Measurements from ENCODE around the gene ADPRHL1. TPM values are rescaled to one million over a fixed set of nuclear protein-coding genes. Genes with fewer than 3 reads are reported as not detected.

The ADPRHL1 gene
- total and polyA plus RNA-seq, 5 donors from 2014 or later = 0.24 to 0.64 (median 0.56) TPM; not detected in 1

DNA sequence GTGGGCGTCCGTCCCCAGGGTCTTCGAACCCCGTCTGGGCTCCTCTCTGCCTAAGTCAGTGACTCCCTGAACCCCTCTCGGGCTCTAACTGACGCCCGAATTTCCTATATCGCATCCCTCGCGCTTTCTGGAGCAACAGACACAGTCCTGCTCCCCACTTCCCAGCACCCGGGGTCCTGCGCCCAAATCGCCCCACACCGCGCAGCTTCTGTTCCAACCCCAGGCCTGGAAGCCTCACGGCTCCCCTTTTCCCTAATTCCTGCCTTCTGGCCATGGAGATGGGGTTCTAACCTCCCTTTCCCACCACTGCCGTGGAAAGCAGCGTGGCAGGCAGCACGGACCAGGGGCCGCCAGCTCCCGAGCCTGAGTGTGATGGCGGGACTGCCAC, 87.7 kb downstream of the ADPRHL1 start:
- no peaks in the 10 kb centered on the region for H3K36me3 ChIP-seq (ENCODE audit: control insufficient read depth, insufficient read depth, low read length)
- no peaks in the 10 kb centered on the region for H3K36me3 Mint-ChIP-seq
- peaks cover 9% of the 10 kb centered on the region for H3K4me1 ChIP-seq (ENCODE audit: control insufficient read depth, insufficient read depth, low read length, poor library complexity, severe bottlenecking)
- peaks cover 6% of the 10 kb centered on the region for H3K27me3 ChIP-seq (ENCODE audit: control insufficient read depth, insufficient read depth, low read length)
- no peaks in the 10 kb centered on the region for H3K9me3 ChIP-seq (ENCODE audit: control insufficient read depth in 2 of 2, low read length in 2 of 2)
- H3K27ac ChIP-seq (ENCODE audit: insufficient read depth, low read length, poor library complexity, severe bottlenecking) = no peak overlapping the region
- H3K4me3 ChIP-seq (ENCODE audit: low read depth, low read length) = no peak overlapping the region
- no peak for ATAC-seq (ENCODE audit: low read depth in 2 of 2)
- peaks cover 0 to under 1% (median 0%) of the 10 kb centered on the region in 7 donors for H3K9me3 Mint-ChIP-seq
- peaks cover 0 to 11% (median 0%) of the 10 kb centered on the region in 4 donors for H3K4me1 Mint-ChIP-seq
- H3K27me3 Mint-ChIP-seq = peaks cover 24% of the 10 kb centered on the region
- no peak for DNase-seq
- H3K27ac Mint-ChIP-seq = no peak overlapping the region
- H3K4me3 Mint-ChIP-seq = peak overlapping the region in 3 of 4 donors; percentile 19 to 78 (median 58)

DNA sequence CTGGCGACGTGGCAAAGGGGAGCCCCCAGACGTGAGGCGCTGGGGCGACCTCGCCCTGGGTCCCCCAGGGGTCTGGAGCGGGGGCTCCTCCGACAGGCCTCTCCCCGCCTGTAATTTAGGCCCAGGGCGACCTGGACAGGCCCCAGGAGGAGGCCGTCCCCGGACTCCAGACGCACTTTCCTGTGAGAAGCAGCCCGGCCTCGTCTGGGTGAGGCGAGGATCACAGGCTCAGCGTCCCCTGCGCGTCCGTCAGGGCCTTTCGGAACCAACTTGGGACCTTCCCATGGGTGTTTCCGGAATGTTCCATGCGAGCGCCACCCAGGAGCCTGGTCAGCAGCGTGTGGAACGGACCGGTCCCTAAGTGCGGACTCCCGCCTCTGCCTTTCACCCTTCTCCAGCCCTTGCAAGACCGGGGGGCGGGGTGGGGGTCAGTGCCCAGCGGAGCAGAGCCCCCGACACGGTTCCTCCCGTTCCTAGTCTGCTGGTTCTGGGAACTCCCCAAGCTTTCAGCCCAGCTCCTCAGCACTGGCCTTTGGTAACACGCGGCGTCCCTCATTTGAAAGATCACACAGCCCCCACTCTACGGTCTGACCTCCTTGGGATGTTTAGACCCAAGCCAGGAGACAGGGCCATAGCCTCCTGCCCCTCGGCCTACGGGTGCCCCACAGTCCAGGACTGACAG, 88.2 kb downstream of the ADPRHL1 start:
- H3K4me1 Mint-ChIP-seq = peaks cover 0 to 11% (median 0%) of the 10 kb centered on the region in 4 donors
- Histone ChIP-seq H3K36me3 (ENCODE audit: control insufficient read depth, insufficient read depth, low read length) (no peaks in the 10 kb centered on the region), H3K9me3 (ENCODE audit: control insufficient read depth in 2 of 2, low read length in 2 of 2) (no peaks in the 10 kb centered on the region), H3K27ac (ENCODE audit: insufficient read depth, low read length, poor library complexity, severe bottlenecking) (no peak overlapping the region), H3K4me1 (ENCODE audit: control insufficient read depth, insufficient read depth, low read length, poor library complexity, severe bottlenecking) (peaks cover 9% of the 10 kb centered on the region), H3K27me3 (ENCODE audit: control insufficient read depth, insufficient read depth, low read length) (peaks cover 9% of the 10 kb centered on the region), H3K4me3 (ENCODE audit: low read depth, low read length) (no peak overlapping the region)
- H3K27ac Mint-ChIP-seq = no peak overlapping the region
- peaks cover 30% of the 10 kb centered on the region for H3K27me3 Mint-ChIP-seq
- DNase-seq = no peak
- no peak for ATAC-seq (ENCODE audit: low read depth in 2 of 2)
- H3K4me3 Mint-ChIP-seq = peak overlapping the region in 3 of 4 donors; percentile 19 to 78 (median 58)
- H3K36me3 Mint-ChIP-seq = no peaks in the 10 kb centered on the region
- H3K9me3 Mint-ChIP-seq = no peaks in the 10 kb centered on the region

DNA sequence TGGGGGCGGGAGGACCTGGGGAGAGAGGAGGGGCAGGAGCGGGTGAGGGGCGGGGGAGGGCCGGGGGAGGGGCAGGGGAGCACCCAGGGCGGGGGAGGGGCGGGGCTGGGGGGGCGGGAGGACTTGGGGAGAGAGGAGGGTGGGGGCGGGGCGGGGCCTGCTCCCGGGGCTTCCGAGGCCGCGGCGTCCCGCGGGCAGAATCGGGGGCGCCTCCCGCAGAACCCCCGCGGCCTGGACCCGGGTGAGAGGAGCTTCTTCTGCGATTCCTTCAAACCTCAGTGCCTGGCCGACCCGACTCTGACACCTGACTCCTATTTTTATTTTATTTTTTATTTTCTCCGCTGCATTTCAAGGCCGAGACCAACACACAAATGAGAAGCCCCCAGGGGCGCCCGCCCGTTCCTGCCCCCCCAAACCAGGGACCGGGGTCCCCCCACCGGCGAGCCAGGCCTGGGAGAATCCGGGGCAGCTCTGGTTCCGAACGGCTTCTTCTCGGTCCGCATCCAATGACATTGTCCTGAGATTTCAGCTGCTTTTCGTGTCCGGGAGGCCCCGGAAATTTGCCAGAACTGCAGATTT, 88.9 kb downstream of the ADPRHL1 start:
- no peak for ATAC-seq (ENCODE audit: low read depth in 2 of 2)
- Histone ChIP-seq H3K4me1 (ENCODE audit: control insufficient read depth, insufficient read depth, low read length, poor library complexity, severe bottlenecking) (peaks cover 9% of the 10 kb centered on the region), H3K27me3 (ENCODE audit: control insufficient read depth, insufficient read depth, low read length) (peaks cover 9% of the 10 kb centered on the region), H3K36me3 (ENCODE audit: control insufficient read depth, insufficient read depth, low read length) (no peaks in the 10 kb centered on the region), H3K27ac (ENCODE audit: insufficient read depth, low read length, poor library complexity, severe bottlenecking) (no peak overlapping the region), H3K9me3 (ENCODE audit: control insufficient read depth in 2 of 2, low read length in 2 of 2) (no peaks in the 10 kb centered on the region), H3K4me3 (ENCODE audit: low read depth, low read length) (no peak overlapping the region)
- no peaks in the 10 kb centered on the region for H3K9me3 Mint-ChIP-seq
- H3K4me3 Mint-ChIP-seq = peak overlapping the region in 2 of 4 donors; percentile 16 to 48
- peaks cover 0 to 11% (median 0%) of the 10 kb centered on the region in 4 donors for H3K4me1 Mint-ChIP-seq
- no peak for DNase-seq
- H3K27ac Mint-ChIP-seq = no peak overlapping the region
- peaks cover 36% of the 10 kb centered on the region for H3K27me3 Mint-ChIP-seq
- no peaks in the 10 kb centered on the region for H3K36me3 Mint-ChIP-seq

DNA sequence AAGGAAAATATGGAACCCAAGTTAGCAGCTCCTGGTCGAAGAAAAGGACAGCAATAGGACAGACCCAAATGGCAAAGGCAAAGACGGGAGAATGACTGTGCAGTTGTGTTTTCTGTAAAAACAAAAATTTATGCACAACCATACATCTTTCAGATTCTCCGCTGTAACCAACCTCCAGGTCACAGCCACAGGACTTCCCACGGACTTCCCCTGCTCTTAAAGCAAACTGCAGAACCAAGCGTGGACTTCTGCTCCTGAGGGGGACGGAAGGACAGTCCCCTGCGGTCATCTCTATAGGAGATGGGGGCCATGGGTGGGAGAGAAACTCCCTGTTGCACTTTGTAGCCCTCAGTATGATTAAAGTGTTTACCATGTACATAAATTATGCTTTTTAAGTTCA, 91.9 kb downstream of the ADPRHL1 start:
- H3K36me3 ChIP-seq (ENCODE audit: control insufficient read depth, insufficient read depth, low read length) = no peaks in the 10 kb centered on the region
- Mint-ChIP-seq H3K4me3 (no peak overlapping the region), H3K9me3 (no peaks in the 10 kb centered on the region), H3K27me3 (peaks cover 47% of the 10 kb centered on the region), H3K27ac (no peak overlapping the region), H3K36me3 (no peaks in the 10 kb centered on the region), H3K4me1 (peaks cover 0 to 11% (median 0%) of the 10 kb centered on the region in 4 donors)
- H3K4me1 ChIP-seq (ENCODE audit: control insufficient read depth, insufficient read depth, low read length, poor library complexity, severe bottlenecking) = peaks cover 9% of the 10 kb centered on the region
- H3K9me3 ChIP-seq (ENCODE audit: control insufficient read depth in 2 of 2, low read length in 2 of 2) = no peaks in the 10 kb centered on the region
- peaks cover 14% of the 10 kb centered on the region for H3K27me3 ChIP-seq (ENCODE audit: control insufficient read depth, insufficient read depth, low read length)
- ATAC-seq (ENCODE audit: low read depth in 2 of 2) (no peak), DNase-seq (no peak)
- no peak overlapping the region for H3K27ac ChIP-seq (ENCODE audit: insufficient read depth, low read length, poor library complexity, severe bottlenecking)
- H3K4me3 ChIP-seq (ENCODE audit: low read depth, low read length) = no peak overlapping the region

DNA sequence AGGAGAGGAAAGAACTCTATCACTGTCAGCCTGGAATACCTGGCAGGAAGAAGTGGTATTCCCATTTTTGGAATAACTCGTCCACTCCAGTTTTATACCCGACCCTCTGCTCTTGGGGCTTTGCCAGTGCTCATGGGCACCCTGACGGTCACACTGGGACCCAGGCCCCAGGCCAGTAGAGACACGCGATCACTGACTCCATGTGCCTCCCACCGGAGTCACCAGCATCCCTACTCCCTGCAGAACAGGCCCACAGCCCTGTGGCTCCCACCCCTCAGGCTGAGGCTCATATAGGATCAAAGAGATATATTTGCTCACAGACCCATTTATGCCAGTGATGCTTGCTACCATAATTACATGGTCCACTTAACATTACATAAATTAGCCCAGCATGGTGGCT, 92.8 kb downstream of the ADPRHL1 start:
- Histone ChIP-seq H3K4me1 (ENCODE audit: control insufficient read depth, insufficient read depth, low read length, poor library complexity, severe bottlenecking) (peaks cover 9% of the 10 kb centered on the region), H3K27me3 (ENCODE audit: control insufficient read depth, insufficient read depth, low read length) (peaks cover 14% of the 10 kb centered on the region), H3K36me3 (ENCODE audit: control insufficient read depth, insufficient read depth, low read length) (no peaks in the 10 kb centered on the region), H3K9me3 (ENCODE audit: control insufficient read depth in 2 of 2, low read length in 2 of 2) (no peaks in the 10 kb centered on the region), H3K27ac (ENCODE audit: insufficient read depth, low read length, poor library complexity, severe bottlenecking) (no peak overlapping the region), H3K4me3 (ENCODE audit: low read depth, low read length) (no peak overlapping the region)
- no peak for DNase-seq
- no peak overlapping the region for H3K4me3 Mint-ChIP-seq
- H3K4me1 Mint-ChIP-seq = peaks cover 0 to 8% (median 0%) of the 10 kb centered on the region in 4 donors
- H3K27ac Mint-ChIP-seq = no peak overlapping the region
- H3K36me3 Mint-ChIP-seq = no peaks in the 10 kb centered on the region
- H3K9me3 Mint-ChIP-seq = no peaks in the 10 kb centered on the region
- H3K27me3 Mint-ChIP-seq = peaks cover 47% of the 10 kb centered on the region
- ATAC-seq (ENCODE audit: low read depth in 2 of 2) = no peak

- no peak overlapping the region for H3K4me3 ChIP-seq (ENCODE audit: low read depth, low read length)
- Mint-ChIP-seq H3K36me3 (no peaks in the 10 kb centered on the region), H3K4me3 (no peak overlapping the region), H3K27ac (no peak overlapping the region), H3K9me3 (no peaks in the 10 kb centered on the region), H3K27me3 (peaks cover 47% of the 10 kb centered on the region), H3K4me1 (peaks cover 0 to 4% (median 0%) of the 10 kb centered on the region in 4 donors)
- H3K27me3 ChIP-seq (ENCODE audit: control insufficient read depth, insufficient read depth, low read length) = peaks cover 14% of the 10 kb centered on the region
- H3K36me3 ChIP-seq (ENCODE audit: control insufficient read depth, insufficient read depth, low read length) = no peaks in the 10 kb centered on the region
- no peak overlapping the region for H3K27ac ChIP-seq (ENCODE audit: insufficient read depth, low read length, poor library complexity, severe bottlenecking)
- ATAC-seq (ENCODE audit: low read depth in 2 of 2) (no peak), DNase-seq (no peak)
- peaks cover 7% of the 10 kb centered on the region for H3K4me1 ChIP-seq (ENCODE audit: control insufficient read depth, insufficient read depth, low read length, poor library complexity, severe bottlenecking)
- H3K9me3 ChIP-seq (ENCODE audit: control insufficient read depth in 2 of 2, low read length in 2 of 2) = no peaks in the 10 kb centered on the region
Measured at GRCh38 chr13:113359571-113359970, 93.7 kb downstream of the ADPRHL1 start.

GRCh38 chr13:113358653-113359190, 94.6 kb downstream of the ADPRHL1 start:
- ATAC-seq (ENCODE audit: low read depth in 2 of 2) (no peak), DNase-seq (no peak)
- Histone ChIP-seq H3K36me3 (ENCODE audit: control insufficient read depth, insufficient read depth, low read length) (no peaks in the 10 kb centered on the region), H3K27me3 (ENCODE audit: control insufficient read depth, insufficient read depth, low read length) (peaks cover 14% of the 10 kb centered on the region), H3K27ac (ENCODE audit: insufficient read depth, low read length, poor library complexity, severe bottlenecking) (no peak overlapping the region), H3K9me3 (ENCODE audit: control insufficient read depth in 2 of 2, low read length in 2 of 2) (no peaks in the 10 kb centered on the region), H3K4me1 (ENCODE audit: control insufficient read depth, insufficient read depth, low read length, poor library complexity, severe bottlenecking) (peaks cover 4% of the 10 kb centered on the region), H3K4me3 (ENCODE audit: low read depth, low read length) (no peak overlapping the region)
- Mint-ChIP-seq H3K36me3 (no peaks in the 10 kb centered on the region), H3K4me3 (no peak overlapping the region), H3K27ac (peak overlapping the region in 1 of 3 donors; percentile 84), H3K4me1 (peaks cover 0 to 4% (median 0%) of the 10 kb centered on the region in 4 donors), H3K9me3 (no peaks in the 10 kb centered on the region), H3K27me3 (peaks cover 47% of the 10 kb centered on the region)

All from CD4-positive, CD25-positive, alpha-beta regulatory T cell (primary cell).